Left cardiac atrium (tissue), 4 donors: ENCODE data around the gene CHKB. TPM values are rescaled to one million over a fixed set of nuclear protein-coding genes. Genes with fewer than 3 reads are reported as not detected.

ENCODE experiments used
- ATAC-seq, 2 donors: fragments of 200-7000 bp; cut with Tn5 transposase; one replicate each; pipeline ENCODE4 v1.9.1; 2020; ENCODE audit warnings: mild to moderate bottlenecking in 2 of 2, moderate library complexity in 2 of 2
- DNase-seq: peaks from one replicate; pipeline ENCODE4 v3.0.0-alpha.2; 2020
- intact Hi-C, 2 donors: fragments of 100-400 bp; cut with DNase I; formaldehyde crosslinking; loops; one replicate each; pipeline versions ENCODE4 v1.14.1 to v1.15.1; 2022 to 2023
- total RNA-seq, 2 donors: library from RNA; stranded (reverse); fragmentation: NEBNext Ultra II Directional; extraction: Animal tissue kit (Norgen Biotek cat#: 25700); gene quantifications; one replicate each; pipeline ENCODE4 v1.2.1, GENCODE V29; 2021
- donor health status: DM: no; HTN: yes; CAD: no.
- donor health status: DM: no; HTN: yes; CAD: no; lungs with severe emphysema.
- donor health status: DM: yes; HTN: yes; CAD: no.
- donor health status: Dilated cardiomyopathy.

The CHKB gene
- total RNA-seq, 2 donors from 2014 or later = 31.6 to 35.3 TPM

DNA sequence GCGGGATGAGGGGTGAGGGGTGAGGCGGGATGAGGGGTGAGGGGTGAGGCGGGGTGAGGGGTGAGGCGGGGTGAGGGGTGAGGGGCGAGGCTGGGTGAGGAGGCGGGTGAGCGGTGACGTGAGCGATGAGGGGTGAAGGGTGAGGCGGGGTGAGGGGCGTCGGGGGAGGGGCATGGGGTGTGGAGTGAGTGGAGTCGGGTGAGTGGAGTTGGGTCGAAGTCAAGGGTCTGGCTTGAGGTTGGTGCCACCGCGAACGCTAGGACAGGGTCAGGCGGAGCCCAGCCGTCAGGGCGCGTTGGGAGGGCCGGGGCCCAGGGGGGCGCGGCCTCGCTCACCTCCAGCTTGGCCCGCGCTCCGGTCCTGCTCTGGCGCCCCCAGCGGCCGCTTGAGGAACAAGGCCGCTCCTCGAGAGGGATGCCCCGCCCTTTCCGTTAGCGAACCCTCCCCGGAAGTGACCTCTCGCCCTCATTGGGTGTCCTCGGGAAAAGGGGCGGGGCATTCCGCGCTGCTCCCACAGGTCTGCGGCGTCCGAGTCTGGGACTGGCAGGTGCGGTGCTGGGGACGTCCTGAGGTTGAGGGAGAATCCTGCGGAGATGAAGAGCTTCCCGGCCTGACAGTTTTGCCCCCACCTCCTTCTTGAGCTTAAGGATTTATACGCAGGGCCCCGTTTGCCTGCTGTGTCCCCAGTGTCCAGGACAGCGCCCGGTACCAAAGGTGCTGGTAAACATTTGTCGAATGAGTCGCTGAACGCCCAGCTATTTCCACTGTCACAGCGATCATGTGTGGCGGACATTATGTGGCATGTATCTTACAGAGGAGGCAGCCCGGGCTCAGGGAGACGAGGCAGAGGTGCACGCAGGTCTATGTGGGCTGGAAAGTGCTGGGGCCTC, 19.9 kb downstream of the CHKB start, which contains the start of gene SYCE3:
Gene SYCE3 (minus strand): TSS at position 397 of the 890 bp plus-strand sequence. CDS start 6,514 bp downstream, outside the sequence.
- ATAC-seq = peak; percentile 96 to 97
- intact Hi-C loops = loop anchor here in 1 of 2 donors (2.0 kb wide), 1 partner anchor 38 kb away; the partner anchor contains the start of gene SCO2
- DNase-seq = peak; percentile 98

DNA sequence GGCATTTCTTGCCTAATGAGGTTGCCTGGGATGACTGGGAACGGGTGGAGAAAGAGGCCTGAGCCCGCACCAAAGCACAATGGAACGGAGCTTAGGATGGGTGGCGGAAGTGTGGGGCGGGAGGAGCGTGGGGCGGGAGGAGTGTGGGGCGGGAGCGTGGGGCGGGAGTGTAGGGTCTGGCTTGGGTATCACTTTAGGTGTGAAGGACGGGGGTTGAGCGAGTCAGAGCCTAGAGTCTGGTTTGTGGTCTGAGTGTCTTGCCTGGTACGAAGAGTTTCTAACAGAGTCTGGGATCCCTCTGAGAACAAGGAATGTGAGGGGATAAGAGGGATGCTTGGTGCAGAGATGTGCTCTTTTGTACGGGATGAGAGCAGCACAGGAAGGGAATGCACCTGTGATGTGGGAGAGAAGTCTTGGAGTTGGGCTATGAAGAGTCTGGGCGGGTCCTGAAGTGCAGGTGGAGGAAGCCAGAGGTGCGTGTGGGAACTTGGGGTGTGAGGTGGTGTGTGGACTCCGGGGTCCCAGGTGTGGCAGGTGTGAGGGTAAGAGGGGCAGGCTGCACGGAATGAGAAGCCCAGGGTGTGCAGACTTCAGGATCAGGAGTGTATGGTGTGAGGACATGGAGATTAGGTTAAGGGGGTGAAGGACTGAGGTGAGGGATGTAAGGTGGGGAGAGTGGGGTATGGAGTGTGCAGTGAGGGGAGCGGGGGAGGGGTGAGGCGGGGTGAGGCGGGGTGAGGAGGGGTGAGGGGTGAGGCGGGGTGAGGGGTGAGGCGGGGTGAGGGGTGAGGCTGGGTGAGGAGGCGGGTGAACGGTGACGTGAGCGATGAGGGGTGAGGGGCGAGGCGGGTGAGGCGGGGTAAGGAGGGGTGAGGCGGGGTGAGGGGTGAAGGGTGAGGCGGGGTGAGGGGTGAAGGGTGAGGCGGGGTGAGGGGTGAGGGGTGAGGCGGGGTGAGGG, 21.0 kb downstream of the CHKB start:
- DNase-seq = no peak
- intact Hi-C loops = loop anchor here in 1 of 2 donors (2.0 kb wide), 1 partner anchor 37 kb away; the partner anchor contains the start of gene SCO2
- no peak for ATAC-seq

DNA sequence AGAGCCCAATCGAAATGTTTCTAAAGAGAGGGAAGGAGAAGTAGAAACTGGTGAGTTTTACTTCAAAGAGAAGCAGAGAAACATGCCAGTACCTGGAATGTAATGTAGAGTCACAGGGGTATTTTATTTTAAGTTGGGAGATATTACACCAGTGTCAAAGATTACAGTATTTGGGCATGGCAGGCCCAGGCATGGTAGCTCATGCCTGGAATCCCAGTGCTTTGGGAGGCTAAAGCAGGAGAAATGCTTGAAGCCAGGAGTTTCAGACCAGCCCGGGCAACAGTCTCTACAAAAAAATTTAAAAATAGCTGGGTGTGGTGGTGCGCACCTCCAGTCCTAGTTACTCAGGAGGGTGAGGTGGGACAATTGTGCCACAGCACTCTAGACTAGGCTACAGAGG, 22.6 kb downstream of the CHKB start:
- ATAC-seq (no peak), DNase-seq (no peak)
- intact Hi-C loops = no loop called here

DNA sequence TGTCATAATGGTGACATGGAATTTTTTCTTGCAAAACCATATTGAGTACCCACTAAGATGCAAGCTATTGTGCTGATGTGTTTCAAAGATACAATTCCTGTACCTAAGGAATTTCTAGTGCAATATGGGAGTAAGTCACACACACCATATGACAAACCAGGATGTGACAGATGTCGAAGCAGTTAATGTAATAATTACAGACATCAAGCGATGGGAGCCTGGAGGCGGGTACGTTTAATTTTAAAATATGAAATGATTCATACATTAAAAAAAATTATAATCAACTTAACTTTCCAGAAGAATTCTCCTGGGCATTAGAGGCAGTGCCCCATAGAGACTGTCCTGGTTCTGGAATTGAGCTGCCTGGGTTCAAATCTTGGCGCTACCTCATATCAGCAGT, 25.9 kb downstream of the CHKB start:
- no peak for DNase-seq
- intact Hi-C loops = no loop called here

GRCh38 chr22:50553310-50553709, 29.3 kb downstream of the CHKB start:
- ATAC-seq = no peak
- peak; percentile 2 for DNase-seq
- intact Hi-C loops = no loop called here

More for the DNA sequence above, 25.9 kb downstream of the CHKB start:
- no peak for ATAC-seq

DNA sequence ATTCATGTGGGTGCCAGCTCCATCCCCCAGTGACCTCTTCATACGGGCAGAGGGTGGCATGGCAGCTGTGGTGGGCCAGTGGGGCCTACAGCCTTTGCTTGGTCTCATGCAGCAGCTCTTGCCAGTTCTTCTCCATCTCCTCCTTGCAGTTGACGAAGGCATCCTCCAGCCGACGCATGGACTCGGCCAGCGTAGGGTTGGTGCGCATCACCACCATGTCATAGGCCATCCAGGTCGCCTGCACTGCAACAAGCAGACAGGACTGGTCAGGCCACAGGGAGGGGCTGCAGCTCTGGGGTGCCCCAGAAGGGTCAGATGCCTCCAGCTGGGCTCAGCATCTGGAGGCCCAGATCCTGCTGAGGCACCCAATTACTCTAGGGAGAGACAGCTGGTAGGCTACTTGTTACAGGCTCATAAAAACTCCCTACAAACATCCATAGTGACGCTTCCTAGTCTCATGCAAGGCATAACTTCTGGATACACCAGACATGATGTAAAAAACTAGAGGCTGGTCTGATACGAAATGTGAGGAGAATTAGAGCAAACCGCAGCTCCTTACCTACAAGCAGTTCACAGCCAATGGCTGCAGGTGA, 31.4 kb downstream of the CHKB start:
- no peak for ATAC-seq
- intact Hi-C loops = no loop called here
- DNase-seq = peak; percentile 12

GRCh38 chr22:50550395-50550794, 32.3 kb downstream of the CHKB start:
- DNase-seq = no peak
- intact Hi-C loops = no loop called here
- no peak for ATAC-seq

- intact Hi-C loops = loop anchor here in 1 of 2 donors (10.0 kb wide), 1 partner anchor 66 kb away; no protein-coding TSS in a partner anchor
These were observed 33.5 kb downstream of the CHKB start for GRCh38 chr22:50548921-50549790.

GRCh38 chr22:50548040-50548920, 34.4 kb downstream of the CHKB start:
- no peak for DNase-seq
- intact Hi-C loops = loop anchor here in 1 of 2 donors (10.0 kb wide), 1 partner anchor 67 kb away; no protein-coding TSS in a partner anchor
- peak in 1 of 2 donors; percentile 29 for ATAC-seq

More at GRCh38 chr22:50548921-50549790, 33.5 kb downstream of the CHKB start:
- no peak for DNase-seq
- no peak for ATAC-seq

DNA sequence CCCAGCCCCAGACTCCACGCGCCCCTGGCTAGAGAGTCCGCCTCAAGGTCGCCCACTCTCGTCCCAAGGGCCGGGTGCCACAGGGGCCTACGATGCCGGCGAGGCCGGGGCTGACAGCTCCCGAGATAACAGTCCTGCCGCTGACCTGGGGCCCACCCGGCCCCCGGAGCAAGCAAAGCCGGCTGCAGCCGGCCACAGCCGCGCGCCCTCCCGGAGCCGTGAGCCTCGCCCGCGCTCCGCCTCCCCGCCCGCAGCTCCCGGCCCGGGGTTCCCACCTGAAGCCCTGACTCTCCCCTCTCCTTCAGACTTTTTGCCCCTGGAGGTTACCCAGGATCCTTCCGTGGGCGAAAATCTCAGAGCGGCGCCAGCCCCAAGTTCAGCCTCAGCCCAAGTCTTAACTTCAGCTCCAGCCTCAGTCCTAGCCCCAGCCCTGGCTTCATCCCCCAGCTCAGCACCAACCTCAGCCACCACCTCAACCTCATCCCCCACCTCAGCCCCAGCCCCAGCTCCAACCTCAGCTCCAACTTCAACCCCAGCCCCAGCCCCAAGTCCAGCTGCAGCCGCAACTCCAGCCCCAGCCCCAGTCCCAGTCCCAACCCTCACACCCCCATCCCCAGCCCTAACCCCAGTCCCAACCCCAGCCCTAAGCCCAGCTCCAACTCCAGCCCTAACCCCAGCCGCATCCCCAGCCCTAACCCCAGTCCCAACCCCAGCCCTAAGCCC, 35.2 kb downstream of the CHKB start:
- intact Hi-C loops = loop anchor here in 1 of 2 donors (10.0 kb wide), 1 partner anchor 67 kb away; no protein-coding TSS in a partner anchor
- ATAC-seq = no peak
- DNase-seq = no peak

DNA sequence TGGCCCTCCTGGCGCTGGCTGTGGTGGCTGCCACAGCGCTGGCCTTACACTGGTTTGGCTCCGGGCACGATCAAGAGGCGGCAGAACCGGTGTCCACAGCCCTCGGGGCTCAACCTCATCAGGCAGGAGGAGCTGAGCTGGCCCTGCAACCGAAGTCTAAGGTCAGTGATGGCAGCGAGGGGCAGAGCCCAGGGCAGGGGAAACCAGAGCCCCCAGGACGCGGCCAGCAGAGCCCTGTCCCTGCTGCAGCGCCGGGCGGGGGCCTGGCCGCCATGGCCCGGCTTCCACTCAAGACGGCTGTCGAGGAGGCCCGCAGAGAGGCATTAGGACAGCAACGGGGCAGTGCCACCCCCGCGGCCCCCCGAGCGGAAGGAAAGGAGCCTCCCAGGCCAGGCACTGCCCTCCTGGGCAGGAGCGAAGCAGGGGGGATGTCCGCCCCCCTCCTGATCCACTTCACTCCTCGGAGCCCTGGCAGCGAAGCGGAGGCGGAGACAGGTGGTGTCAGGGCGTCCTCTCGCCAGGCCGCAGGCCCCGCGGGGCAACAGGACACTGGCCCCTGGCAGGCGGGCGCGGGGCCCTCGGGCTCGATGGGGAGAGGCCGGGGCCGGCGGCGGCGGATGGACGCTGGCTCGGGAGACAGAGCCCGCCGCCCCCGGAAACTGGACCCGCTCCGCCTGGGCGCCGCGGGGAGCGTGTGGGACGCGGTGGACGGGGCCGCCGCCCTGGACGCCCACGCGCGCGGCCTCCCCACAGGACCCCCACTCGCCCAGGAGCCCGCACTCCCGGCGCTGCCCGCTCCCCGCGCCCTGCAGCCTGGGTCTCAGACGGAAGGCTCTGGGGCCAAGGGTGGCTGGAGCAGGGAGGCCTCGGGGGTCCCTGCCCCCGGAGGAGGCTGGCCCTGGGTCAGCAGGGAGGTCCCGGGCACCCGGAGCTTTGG, 36.1 kb downstream of the CHKB start:
- ATAC-seq (no peak), DNase-seq (no peak)
- intact Hi-C loops = loop anchor here in 1 of 2 donors (10.0 kb wide), 1 partner anchor 68 kb away; no protein-coding TSS in a partner anchor

GRCh38 chr22:50545522-50546325, 36.9 kb downstream of the CHKB start, which contains the start of gene KLHDC7B:
TSS of gene KLHDC7B (plus strand) at chr22:50545899. CDS start at chr22:50546244, 345 bp downstream.
- DNase-seq = no peak
- intact Hi-C loops = loop anchor here in 1 of 2 donors (10.0 kb wide), 1 partner anchor 69 kb away; no protein-coding TSS in a partner anchor
- no peak for ATAC-seq

- DNase-seq (peak; percentile 19), ATAC-seq (no peak)
- intact Hi-C loops = loop anchor here in 1 of 2 donors (10.0 kb wide), 1 partner anchor 70 kb away; no protein-coding TSS in a partner anchor
These were observed 37.8 kb downstream of the CHKB start for GRCh38 chr22:50544746-50545253.
